Measurements from ENCODE around the gene LCN1.

The LCN1 gene

DNA sequence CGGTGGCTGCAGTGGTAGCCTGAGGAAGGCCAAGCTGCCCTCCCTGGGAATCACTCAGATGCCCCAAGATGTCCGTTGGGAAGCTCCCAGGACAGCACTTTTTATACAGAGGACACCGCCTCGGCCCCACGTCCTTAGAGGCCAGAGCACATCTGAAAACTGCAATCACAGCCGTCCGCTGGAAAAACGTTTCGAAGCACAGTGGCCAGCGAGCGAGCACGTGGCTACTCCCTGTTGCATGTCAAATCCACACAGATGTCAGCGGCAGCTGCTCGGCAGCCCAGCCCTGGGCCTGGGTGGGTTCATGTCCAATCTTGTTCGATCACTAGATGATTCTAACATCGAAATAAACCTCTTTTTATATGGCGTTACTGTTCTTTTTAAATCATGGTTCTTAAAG is 32.7 kb upstream of the LCN1 start:
- WGBS, 2 experiments = 95% methylated on average over 17 of the region's 17 CpGs
- Histone ChIP-seq H3K27me3 (ENCODE audit: control insufficient read depth, insufficient read depth, low read length, poor library complexity, severe bottlenecking) (no peaks in the 10 kb centered on the region), H3K27ac (ENCODE audit: insufficient read depth, low read depth, low read length, poor library complexity, severe bottlenecking) (no peak overlapping the region), H3K4me3 (ENCODE audit: insufficient read depth, low read depth, low read length) (no peak overlapping the region), H3K36me3 (ENCODE audit: control insufficient read depth, insufficient read depth, low read length) (peaks cover 40% of the 10 kb centered on the region), H3K4me1 (ENCODE audit: control insufficient read depth, insufficient read depth, low read length) (peaks cover 6% of the 10 kb centered on the region), H3K9me3 (ENCODE audit: control insufficient read depth, low read length) (no peaks in the 10 kb centered on the region)

DNA sequence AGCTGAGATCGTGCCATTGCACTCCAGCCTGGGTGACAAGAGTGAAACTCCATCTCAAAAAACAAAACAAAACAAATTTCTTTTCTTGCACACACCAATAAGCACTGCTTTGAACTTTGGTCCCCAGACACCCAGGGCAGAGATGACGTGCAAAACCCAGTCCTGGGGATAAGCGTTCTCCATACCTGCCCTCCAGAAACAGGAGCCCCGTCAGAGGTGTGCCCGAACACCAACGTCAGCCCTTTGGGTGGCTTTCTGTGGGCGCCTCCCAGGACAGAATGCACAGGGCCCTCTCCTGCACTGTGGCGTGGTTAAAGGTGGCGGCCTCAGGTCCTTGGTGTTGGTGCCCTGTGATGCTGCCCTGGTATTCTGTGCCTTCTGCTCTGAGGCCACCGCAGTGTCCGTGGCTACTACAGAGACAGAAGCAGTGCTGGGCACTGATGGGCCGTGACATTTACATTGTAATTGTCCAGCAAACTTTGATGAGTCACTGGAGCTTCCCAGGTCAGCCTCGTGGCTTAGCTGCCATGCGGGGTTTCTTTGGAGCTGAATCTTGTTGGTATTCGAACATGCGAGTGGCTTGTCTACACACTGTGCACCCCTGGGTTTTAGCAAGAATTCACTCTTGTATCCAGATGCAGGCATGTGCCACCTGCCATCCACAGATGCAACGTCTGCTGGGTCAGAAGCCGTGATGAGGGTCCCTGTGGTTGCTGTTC is 31.9 kb upstream of the LCN1 start:
- Histone ChIP-seq H3K9me3 (ENCODE audit: control insufficient read depth, low read length) (no peaks in the 10 kb centered on the region), H3K36me3 (ENCODE audit: control insufficient read depth, insufficient read depth, low read length) (peaks cover 36% of the 10 kb centered on the region)
- 94% methylated on average over 18 of the region's 18 CpGs for WGBS, 2 experiments

DNA sequence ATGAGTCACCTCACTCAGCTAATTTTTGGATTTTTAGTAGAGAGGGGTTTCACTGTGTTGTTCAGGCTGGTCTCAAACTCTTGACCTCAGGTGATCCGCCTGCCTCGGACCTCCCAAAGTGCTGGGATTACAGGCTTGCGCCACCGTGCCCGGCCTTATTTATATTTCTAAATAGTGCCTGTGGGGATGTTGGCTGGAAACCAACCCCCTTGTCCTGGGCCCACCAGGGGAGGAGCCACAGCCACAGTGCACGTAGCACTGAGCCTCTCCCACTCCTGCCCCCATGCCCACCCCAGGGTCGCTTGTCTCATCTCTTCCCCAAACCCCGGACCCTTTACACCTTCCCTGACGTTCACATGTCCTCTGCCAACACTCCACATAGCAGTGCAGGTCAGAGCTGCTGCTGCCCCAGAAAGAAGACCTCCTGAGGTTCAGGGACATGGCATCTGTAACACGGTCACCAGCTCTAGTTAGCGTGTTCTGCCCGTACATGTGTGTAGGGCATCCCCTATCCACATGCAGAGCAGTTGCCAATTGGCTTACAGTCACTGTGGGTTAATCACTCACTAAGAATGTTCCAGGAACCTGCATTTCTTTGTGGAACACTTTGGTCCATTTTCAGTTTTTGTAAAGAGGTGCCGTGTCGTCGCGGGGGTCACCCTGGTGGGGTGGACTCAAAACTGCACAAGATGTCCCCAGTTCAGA is 30.9 kb upstream of the LCN1 start:
- peaks cover 6% of the 10 kb centered on the region for H3K4me1 ChIP-seq (ENCODE audit: control insufficient read depth, insufficient read depth, low read length)
- H3K27ac ChIP-seq (ENCODE audit: insufficient read depth, low read depth, low read length, poor library complexity, severe bottlenecking) = no peak overlapping the region
- peaks cover 29% of the 10 kb centered on the region for H3K36me3 ChIP-seq (ENCODE audit: control insufficient read depth, insufficient read depth, low read length)
- H3K27me3 ChIP-seq (ENCODE audit: control insufficient read depth, insufficient read depth, low read length, poor library complexity, severe bottlenecking) = no peaks in the 10 kb centered on the region
- H3K9me3 ChIP-seq (ENCODE audit: control insufficient read depth, low read length) = no peaks in the 10 kb centered on the region
- 93% methylated on average over 16 of the region's 16 CpGs for WGBS, 2 experiments
- H3K4me3 ChIP-seq (ENCODE audit: insufficient read depth, low read depth, low read length) = no peak overlapping the region

More for the DNA sequence above, 31.9 kb upstream of the LCN1 start:
- Histone ChIP-seq H3K4me1 (ENCODE audit: control insufficient read depth, insufficient read depth, low read length) (peaks cover 6% of the 10 kb centered on the region), H3K27ac (ENCODE audit: insufficient read depth, low read depth, low read length, poor library complexity, severe bottlenecking) (no peak overlapping the region), H3K4me3 (ENCODE audit: insufficient read depth, low read depth, low read length) (no peak overlapping the region), H3K27me3 (ENCODE audit: control insufficient read depth, insufficient read depth, low read length, poor library complexity, severe bottlenecking) (no peaks in the 10 kb centered on the region)

DNA sequence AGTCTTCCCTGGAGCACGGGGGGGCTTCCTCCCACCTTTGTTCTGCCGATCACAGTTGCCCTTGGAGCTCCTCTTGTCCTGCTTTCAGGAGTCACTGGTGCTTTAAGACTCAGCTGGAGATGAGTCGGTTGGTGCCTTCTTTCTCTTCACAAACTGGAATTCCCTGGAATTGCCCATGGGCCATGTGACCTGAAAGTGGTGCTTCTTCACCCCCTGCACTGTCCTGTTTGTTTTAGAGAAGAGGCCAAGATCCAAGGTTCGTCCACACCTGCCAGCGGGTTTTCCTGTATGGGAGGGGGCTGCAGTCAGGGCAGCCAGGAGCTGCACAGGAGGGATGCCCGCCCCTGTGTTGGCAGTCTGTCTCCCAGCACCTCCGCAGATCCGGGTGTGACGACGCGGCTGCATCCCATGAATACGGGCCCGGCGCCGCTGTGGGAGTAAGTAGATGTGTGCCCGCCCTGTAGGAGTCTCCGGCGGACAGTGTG is 30.2 kb upstream of the LCN1 start:
- Histone ChIP-seq H3K27me3 (ENCODE audit: control insufficient read depth, insufficient read depth, low read length, poor library complexity, severe bottlenecking) (no peaks in the 10 kb centered on the region), H3K36me3 (ENCODE audit: control insufficient read depth, insufficient read depth, low read length) (peaks cover 23% of the 10 kb centered on the region), H3K4me1 (ENCODE audit: control insufficient read depth, insufficient read depth, low read length) (peaks cover 6% of the 10 kb centered on the region), H3K27ac (ENCODE audit: insufficient read depth, low read depth, low read length, poor library complexity, severe bottlenecking) (no peak overlapping the region), H3K9me3 (ENCODE audit: control insufficient read depth, low read length) (no peaks in the 10 kb centered on the region), H3K4me3 (ENCODE audit: insufficient read depth, low read depth, low read length) (no peak overlapping the region)
- 74 to 77% methylated on average over 18 of the region's 18 CpGs for WGBS, 2 experiments

DNA sequence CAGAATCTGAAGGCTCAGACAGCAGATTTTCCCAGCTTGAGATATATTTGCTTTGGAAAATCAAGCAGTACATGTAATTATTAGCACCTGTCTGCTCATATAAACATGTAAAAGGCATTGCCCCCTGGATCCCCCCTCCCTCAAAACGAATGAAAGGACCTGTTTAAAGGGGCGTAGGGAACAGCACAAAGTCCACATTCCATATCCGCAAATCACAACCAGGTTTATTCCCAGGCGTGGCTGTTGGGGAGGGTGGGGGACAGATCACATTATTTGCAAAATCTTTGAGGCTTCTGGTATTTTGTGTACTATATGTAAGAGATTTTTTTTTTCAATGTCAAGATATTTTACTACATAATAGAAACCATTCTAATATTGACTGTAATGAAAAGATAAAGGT is 29.5 kb upstream of the LCN1 start:
- H3K36me3 ChIP-seq (ENCODE audit: control insufficient read depth, insufficient read depth, low read length) = peaks cover 15% of the 10 kb centered on the region
- H3K27ac ChIP-seq (ENCODE audit: insufficient read depth, low read depth, low read length, poor library complexity, severe bottlenecking) = no peak overlapping the region
- no peaks in the 10 kb centered on the region for H3K27me3 ChIP-seq (ENCODE audit: control insufficient read depth, insufficient read depth, low read length, poor library complexity, severe bottlenecking)
- no peaks in the 10 kb centered on the region for H3K9me3 ChIP-seq (ENCODE audit: control insufficient read depth, low read length)
- WGBS, 2 experiments = 83 to 93% methylated on average over 3 to 4 of the region's 4 CpGs
- peaks cover 6% of the 10 kb centered on the region for H3K4me1 ChIP-seq (ENCODE audit: control insufficient read depth, insufficient read depth, low read length)
- no peak overlapping the region for H3K4me3 ChIP-seq (ENCODE audit: insufficient read depth, low read depth, low read length)

DNA sequence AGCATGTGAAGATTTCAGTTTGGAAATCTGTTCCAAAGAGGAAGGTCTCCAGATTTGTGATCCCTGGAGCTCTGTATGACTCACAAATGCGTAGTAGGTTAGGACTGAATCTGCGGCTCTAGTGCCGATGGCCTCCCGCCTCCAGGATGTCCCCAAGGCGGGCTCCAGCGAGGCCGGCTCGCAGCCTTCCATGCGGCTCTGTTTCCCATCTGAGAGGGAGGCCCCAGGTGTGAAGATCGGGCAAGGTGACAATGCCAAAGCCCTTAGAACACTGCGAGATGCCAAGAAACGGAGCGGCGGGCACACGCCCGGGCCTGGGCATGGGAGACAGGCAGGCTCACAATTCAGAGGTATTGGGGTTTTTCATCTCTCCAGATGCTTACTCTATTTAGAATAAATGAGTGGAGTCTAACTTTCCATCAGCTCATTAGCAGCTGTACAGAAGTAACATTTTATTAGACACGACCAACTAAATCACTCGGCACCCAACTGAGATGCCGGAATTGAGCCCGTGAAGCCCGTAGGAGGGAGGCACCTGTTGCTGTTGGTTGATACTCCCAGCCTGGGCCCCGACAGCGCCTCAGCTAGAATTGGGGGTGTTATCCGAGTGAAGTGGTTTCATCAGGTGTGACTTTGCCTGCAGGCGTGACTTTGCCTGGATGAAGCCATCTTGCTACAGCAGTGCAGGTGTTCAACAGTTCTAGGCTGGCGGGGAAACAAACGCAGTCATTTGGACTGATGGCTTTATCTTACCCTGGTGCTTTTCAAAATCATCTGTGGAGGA is 28.2 kb upstream of the LCN1 start:
- Histone ChIP-seq H3K9me3 (ENCODE audit: control insufficient read depth, low read length) (no peaks in the 10 kb centered on the region), H3K27ac (ENCODE audit: insufficient read depth, low read depth, low read length, poor library complexity, severe bottlenecking) (no peak overlapping the region), H3K27me3 (ENCODE audit: control insufficient read depth, insufficient read depth, low read length, poor library complexity, severe bottlenecking) (no peaks in the 10 kb centered on the region), H3K4me3 (ENCODE audit: insufficient read depth, low read depth, low read length) (no peak overlapping the region), H3K4me1 (ENCODE audit: control insufficient read depth, insufficient read depth, low read length) (peaks cover 6% of the 10 kb centered on the region), H3K36me3 (ENCODE audit: control insufficient read depth, insufficient read depth, low read length) (peaks cover 4% of the 10 kb centered on the region)
- 93 to 94% methylated on average over 27 of the region's 27 CpGs for WGBS, 2 experiments

DNA sequence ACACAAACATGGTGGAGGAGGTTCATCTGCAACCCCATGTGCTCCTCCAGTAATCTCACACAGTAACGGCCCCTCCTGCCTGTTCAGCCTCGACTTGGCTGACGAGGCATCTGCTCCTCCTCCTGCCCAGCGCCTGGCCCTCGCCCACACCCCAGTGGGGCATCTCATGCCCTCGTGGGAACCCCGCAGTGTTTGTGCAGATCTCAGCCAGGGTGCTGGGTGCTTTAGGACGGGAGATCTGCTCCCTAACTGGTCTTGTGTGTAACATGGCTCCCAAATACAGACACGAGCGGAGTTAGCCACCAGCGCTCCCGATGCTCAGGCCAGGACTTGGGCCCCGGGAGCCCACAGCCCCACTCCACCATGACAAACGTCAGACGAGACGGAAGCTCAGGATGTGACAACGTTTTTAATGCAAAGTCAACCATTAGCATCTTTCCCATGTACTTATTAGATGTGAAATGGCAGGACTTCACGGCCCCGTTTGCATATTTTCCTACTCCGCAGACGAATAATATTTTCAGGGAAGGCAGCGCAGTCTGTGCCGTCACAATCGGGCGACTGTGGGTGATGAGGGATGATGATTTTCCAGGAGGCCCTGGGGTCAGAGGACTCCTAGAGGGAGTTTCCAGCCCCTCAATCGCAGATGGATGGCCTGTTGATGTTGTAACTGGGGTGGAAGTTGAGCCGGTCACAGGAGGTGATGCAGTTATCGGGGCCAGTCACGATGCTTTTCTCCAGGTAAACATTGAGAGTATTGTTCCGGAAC is 26.3 kb upstream of the LCN1 start:
- peaks cover 5% of the 10 kb centered on the region for H3K4me1 ChIP-seq (ENCODE audit: control insufficient read depth, insufficient read depth, low read length)
- WGBS, 2 experiments = 91% methylated on average over 30 of the region's 30 CpGs
- no peaks in the 10 kb centered on the region for H3K9me3 ChIP-seq (ENCODE audit: control insufficient read depth, low read length)
- H3K27ac ChIP-seq (ENCODE audit: insufficient read depth, low read depth, low read length, poor library complexity, severe bottlenecking) = no peak overlapping the region
- no peak overlapping the region for H3K4me3 ChIP-seq (ENCODE audit: insufficient read depth, low read depth, low read length)
- H3K36me3 ChIP-seq (ENCODE audit: control insufficient read depth, insufficient read depth, low read length) = no peaks in the 10 kb centered on the region
- H3K27me3 ChIP-seq (ENCODE audit: control insufficient read depth, insufficient read depth, low read length, poor library complexity, severe bottlenecking) = peaks cover 4% of the 10 kb centered on the region

DNA sequence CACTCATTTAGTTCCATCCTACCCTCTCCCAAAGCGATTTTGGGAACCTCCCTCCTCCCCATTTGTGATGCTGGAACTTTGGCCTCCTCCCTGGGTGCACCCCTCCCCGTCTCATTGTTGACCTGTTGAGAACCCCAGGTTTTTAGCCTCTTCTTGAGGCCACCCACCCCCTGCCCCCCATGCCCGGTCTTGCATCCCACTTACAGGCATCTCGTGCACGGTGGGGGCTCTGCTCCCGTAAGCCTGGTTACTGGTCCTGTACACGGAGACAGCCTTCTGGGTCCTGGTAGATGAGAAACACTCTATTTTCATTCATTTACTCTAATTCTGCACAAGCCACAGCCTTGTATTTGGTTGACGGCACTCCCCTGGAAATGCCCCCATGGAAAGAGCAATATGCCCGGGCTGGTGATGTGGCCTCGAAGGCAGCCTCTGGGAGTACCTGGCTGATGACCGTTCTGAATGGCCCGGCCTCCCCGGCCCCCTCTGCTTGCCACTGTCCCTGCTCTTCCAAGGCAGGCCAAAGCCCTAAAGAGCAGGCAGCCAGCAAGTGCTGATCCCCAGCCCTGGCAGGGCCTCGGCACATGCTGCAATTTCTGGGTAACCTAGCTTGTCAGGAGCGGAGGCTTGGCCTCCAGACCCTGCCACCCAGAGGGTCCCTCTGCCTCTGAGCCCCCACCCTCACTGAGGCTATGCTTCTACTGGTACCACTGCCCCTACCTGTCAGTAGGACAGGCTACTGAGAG is 22.7 kb upstream of the LCN1 start:
- H3K36me3 ChIP-seq (ENCODE audit: control insufficient read depth, insufficient read depth, low read length) = peaks cover 7% of the 10 kb centered on the region
- no peaks in the 10 kb centered on the region for H3K9me3 ChIP-seq (ENCODE audit: control insufficient read depth, low read length)
- peaks cover 4% of the 10 kb centered on the region for H3K27me3 ChIP-seq (ENCODE audit: control insufficient read depth, insufficient read depth, low read length, poor library complexity, severe bottlenecking)
- H3K4me1 ChIP-seq (ENCODE audit: control insufficient read depth, insufficient read depth, low read length) = peaks cover 9% of the 10 kb centered on the region
- no peak overlapping the region for H3K27ac ChIP-seq (ENCODE audit: insufficient read depth, low read depth, low read length, poor library complexity, severe bottlenecking)
- H3K4me3 ChIP-seq (ENCODE audit: insufficient read depth, low read depth, low read length) = no peak overlapping the region
- whole genome bisulfite sequencing, 2 experiments = 91% methylated on average over 15 of the region's 15 CpGs

DNA sequence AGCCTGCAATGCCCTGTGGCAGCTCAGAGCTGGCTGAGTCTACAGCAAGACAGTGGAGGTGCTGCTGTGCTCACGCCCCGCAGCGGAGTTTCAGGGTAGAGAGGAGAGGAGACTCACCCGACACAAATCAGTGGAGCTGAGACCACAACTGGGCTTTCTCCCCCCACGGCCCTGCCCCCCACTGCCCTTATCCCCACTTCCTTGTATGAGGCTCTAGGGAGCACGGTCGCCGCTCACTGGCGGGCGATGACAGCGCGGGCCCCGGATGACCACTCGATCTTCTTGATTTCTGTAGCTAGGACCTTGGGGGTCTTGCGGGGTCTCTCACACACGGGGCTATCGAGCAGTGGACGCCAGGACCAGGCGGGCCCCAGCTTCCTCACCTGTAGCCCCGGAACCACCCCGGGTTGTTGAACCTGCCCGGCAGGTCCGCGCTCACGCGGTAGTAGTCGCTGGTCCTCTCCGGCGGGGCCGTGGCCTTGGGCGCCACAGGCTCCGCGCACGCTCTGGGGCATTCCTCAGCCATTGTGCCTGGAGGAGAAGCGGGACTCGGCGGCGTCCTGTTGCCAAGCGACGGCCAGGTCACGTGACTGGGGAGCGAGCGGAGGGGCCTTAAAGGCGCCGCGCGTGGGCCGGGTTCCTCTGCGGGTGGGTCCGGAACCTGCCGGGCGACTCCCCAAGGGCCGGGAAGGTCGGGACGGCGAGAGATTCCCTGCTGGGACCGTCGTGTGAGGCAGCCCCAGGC is 21.7 kb upstream of the LCN1 start:
- Histone ChIP-seq H3K4me3 (ENCODE audit: insufficient read depth, low read depth, low read length) (peak overlapping the region; percentile 83), H3K9me3 (ENCODE audit: control insufficient read depth, low read length) (no peaks in the 10 kb centered on the region), H3K27me3 (ENCODE audit: control insufficient read depth, insufficient read depth, low read length, poor library complexity, severe bottlenecking) (peaks cover 4% of the 10 kb centered on the region), H3K36me3 (ENCODE audit: control insufficient read depth, insufficient read depth, low read length) (peaks cover 14% of the 10 kb centered on the region), H3K27ac (ENCODE audit: insufficient read depth, low read depth, low read length, poor library complexity, severe bottlenecking) (no peak overlapping the region), H3K4me1 (ENCODE audit: control insufficient read depth, insufficient read depth, low read length) (peaks cover 9% of the 10 kb centered on the region)
- WGBS, 2 experiments = 1% methylated on average over 58 of the region's 58 CpGs

All from ectodermal cell (in vitro differentiated cells).